GM21717 (cell line): ENCODE data around the gene FBXL17.

Experiments
- ATAC-seq: cut with Tn5 transposase; IDR thresholded peaks from one replicate; pipeline ENCODE4 v1.9.1; 2021; ENCODE audit warnings: mild to moderate bottlenecking, moderate library complexity; ENCODE audit not compliant: unreplicated experiment

Gene FBXL17

GRCh38 chr5:107926121-107926520 is 455.8 kb downstream of the FBXL17 start:
- ATAC-seq, result no peak

- no peak for ATAC-seq
Measured at GRCh38 chr5:107925200-107925599, 456.7 kb downstream of the FBXL17 start.

- peak; percentile 81 for ATAC-seq
Measured at GRCh38 chr5:107919969-107920368, 461.9 kb downstream of the FBXL17 start.

- ATAC-seq, result no peak
Measured at GRCh38 chr5:107919361-107919760, 462.5 kb downstream of the FBXL17 start.

DNA sequence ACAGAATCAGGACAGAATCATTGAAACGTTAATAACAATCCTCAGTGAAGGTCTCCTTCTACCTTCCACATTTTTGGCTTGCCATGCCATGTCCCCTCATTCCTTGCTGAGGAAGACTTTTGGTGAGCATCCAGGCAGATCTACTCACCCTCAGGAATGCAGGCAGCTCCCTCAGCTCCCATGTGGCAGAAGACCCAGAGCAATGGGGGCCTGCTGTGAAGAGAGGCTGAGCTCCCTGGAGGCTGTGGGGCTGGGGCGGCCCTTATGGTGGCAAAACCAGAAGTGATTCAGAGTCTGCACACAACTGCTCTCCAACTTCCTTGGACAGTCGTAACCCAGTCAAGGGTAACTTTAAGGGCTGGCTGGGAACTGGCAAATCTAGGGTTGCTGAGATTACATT is 463.9 kb downstream of the FBXL17 start:
- no peak for ATAC-seq

- ATAC-seq, result no peak
Measured at GRCh38 chr5:107916731-107917725, 464.9 kb downstream of the FBXL17 start.

DNA sequence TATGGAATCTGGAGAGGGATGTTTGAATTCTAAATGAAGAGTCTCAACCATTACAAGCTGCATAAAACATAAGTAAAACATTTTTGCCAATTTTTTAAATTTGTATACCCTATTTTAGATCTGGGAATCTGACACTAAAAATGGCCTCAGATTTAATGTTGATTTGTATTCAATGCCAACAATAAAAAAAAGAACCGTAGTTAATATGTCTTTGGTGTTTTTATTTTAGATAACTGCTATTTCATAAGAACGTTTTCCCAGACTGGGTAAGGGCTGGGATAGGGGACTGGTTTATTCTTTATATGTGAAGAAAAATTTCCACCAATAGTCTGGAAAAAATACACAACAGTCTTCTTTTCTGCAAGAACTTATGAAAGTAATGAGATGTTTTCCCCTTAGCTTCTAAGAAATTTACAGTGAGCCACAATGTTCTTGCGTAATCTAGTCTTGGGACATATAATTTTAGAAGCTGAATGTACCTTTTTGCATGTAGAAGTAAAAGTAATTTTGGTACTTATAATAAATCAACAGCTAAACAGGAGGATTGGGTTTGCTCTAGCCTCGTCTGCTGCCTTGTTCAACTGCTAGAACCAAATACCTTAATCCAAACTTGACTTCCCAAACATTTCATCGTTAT is 466.6 kb downstream of the FBXL17 start:
- ATAC-seq, result no peak

GRCh38 chr5:107913494-107913893 is 468.4 kb downstream of the FBXL17 start:
- ATAC-seq, result no peak

GRCh38 chr5:107900721-107901120 is 481.2 kb downstream of the FBXL17 start:
- ATAC-seq, result no peak

DNA sequence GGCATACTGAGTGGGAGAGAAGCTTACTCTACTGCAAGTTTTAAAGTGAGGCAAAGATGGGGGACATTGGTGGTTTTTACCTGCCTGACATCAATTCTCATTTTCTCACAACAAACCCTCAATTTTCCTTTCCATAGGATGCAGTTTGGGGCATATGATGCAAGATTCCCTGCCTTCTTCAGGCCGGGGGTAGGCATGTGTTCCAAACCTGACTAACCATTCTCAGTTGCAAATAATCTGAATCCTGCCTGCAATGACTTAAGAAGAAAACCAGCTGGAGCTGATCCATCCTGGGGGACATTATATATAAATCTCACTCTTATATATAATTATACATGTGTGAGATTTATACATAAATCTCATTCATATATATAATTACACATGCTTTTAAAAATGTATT is 487.5 kb downstream of the FBXL17 start:
- no peak for ATAC-seq

DNA sequence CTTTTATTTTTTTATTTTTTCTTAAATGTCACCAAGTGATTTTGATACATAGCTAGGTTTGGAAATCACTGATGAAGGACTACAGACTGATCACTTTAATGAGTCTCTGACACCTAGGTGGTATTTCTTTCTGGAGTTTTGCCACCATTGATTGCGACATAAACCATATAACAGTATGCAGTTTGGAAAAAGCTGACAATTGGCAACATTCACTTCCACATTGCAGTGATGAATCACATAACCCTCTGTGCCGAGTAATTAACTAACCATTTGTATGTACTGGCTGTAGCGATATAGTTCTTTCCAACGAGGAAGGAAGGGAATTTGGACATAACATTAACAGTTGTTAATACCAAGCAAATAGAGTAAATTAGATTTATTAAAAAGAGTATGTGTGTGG is 488.3 kb downstream of the FBXL17 start:
- ATAC-seq, result no peak

DNA sequence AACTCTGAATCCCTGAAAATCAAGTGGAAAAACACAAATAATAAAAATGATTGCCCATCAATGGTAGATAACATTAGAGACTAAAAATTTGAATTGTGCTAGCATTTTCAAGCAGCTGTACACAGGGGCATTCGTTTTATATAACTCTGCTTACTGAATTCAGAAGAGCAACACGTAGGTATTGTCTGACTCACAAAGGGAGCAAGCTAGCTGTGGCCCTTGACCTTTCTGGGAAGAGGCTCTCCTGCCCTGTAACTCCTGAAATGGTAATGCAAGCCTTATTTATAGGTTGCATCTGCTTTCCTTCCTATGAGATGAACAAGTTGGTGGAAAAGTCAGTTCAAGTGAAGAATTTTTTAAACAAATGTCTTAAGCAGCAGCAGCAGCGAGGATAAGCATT is 492.5 kb downstream of the FBXL17 start:
- ATAC-seq, result no peak

DNA sequence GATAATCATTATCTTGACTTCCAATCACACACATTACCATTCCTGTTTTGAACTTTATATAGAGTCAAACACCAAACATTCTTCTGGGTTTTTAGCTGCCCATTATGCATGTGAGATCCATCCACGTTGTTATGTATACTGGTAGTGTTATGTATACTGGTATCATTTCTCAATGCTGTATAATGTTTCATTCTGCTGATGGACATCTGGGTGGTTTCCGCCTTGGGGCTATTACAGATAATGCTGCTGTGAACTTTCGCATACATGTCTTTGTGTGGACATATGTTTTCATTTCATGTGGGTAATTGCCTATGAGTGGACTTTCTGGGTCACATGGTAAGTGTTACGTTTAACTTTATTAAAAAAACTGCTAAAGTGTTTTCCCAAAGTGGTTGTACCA is 493.4 kb downstream of the FBXL17 start:
- ATAC-seq, result no peak

DNA sequence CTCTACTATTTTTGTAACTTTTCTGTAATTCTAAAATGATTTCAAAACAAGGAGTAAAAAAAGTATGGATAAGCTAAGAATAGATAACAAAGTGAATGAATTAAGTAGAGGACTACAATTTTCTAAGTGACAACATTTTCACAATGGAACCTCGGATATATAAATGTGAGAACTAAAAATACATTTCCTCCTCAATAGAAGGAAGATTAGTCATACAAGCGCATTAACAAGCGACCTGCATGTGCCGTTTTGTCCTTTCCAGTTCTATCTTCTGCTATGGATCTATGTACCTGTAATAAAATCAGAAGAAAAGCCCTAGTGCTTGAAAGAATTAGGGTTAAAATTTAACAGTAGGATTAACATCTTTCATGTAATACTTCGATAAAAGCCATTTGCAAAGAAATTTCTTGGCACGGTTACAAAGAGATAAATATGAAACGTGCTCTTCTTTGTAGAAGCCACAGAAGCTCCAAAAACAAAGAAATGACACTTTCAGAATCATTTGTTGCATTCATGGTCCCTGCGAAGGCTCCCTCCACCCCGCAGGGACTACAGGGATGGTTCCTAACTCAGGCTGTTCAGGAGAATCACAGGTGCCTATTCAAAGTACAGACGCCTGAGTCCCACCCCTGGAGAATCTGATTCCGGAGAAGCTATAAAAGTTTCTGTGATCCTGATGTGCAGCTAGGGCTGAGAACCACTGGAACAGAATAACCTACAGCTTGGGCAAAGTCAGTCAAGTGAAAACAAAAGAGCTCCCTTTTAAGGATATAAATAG is 494.5 kb downstream of the FBXL17 start:
- ATAC-seq, result no peak

DNA sequence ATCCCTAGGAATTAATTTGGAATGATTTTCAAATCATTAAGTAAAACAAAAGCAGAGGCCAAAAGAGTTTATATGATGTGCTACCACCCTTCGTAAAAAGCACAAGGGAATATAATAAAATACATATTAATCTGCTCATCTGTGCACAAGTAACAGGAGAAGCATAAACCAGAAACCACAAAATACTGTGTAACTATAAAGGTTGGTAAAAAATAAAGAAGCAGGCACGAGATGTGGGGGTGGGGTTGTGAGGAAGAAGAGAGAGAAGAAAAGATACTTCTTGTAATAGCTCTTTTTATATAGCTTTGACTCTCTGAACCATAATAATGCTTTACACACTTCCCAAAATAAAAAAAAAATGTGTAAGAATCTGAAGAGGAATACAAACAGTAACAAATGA is 496.3 kb downstream of the FBXL17 start:
- ATAC-seq, result no peak

- no peak for ATAC-seq
Measured at GRCh38 chr5:107884871-107885270, 497.0 kb downstream of the FBXL17 start.

GRCh38 chr5:107878661-107879060 is 503.2 kb downstream of the FBXL17 start:
- ATAC-seq, result no peak

GRCh38 chr5:107876906-107877305 is 505.0 kb downstream of the FBXL17 start:
- no peak for ATAC-seq

GRCh38 chr5:107876261-107876660 is 505.6 kb downstream of the FBXL17 start:
- no peak for ATAC-seq

- no peak for ATAC-seq
Measured at GRCh38 chr5:107875833-107876232, 506.1 kb downstream of the FBXL17 start.

DNA sequence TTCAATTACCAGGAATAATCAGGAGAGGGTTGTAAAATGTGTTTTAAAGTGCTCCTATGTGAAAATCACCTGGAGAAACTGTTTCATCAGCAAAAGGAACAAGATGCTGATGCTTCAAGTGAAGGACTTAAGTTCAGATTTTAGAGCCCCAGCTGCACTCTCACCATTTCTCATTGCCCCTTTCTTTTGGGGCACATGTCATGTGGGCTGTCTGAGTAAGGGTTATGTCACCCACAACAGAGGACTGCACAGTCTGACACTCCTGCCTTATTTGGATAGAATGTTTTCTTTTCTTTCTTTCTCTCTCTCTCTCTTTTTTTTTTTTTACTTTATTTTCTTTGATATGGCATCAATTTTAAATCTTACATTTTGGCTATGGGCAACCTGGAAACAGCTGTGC is 507.1 kb downstream of the FBXL17 start:
- ATAC-seq, result no peak
